T-cell (primary cell): Measurements from ENCODE around the gene TLE5. TPM values are rescaled to one million over a fixed set of nuclear protein-coding genes. Genes with fewer than 3 reads are reported as not detected.

Experiments
- ATAC-seq, 4 experiments: fragments of 200-7000 bp in 3 of 4; fragments of 150-1000 bp in 1 of 4; cut with Tn5 transposase; replicated peaks in 1 of 4; 1 replicate in 3 of 4; 2 replicates in 1 of 4; pipeline ENCODE4 v1.10.0; 2021; ENCODE audit warnings: moderate library complexity in 3 of 4, mild to moderate bottlenecking in 2 of 4, moderate number of reproducible peaks in 1 of 4
- CTCF ChIA-PET, 2 donors: fragments of 300-600 bp; sonication (Branson Sonifier 250); formaldehyde crosslinking; loops; one replicate each; lab custom pipeline; 2022; ENCODE audit warnings: antibody characterized with exemption in 2 of 2; lab: Charles Lee
- POLR2A ChIA-PET, 2 donors: fragments of 300-600 bp; sonication (Branson Sonifier 250); formaldehyde crosslinking; loops; one replicate each; lab custom pipeline; 2022; ENCODE audit warnings: antibody characterized with exemption in 2 of 2; lab: Charles Lee
- DNase-seq, 35 experiments: peaks; one replicate each; pipeline versions ENCODE4 v3.0.0 to v3.0.0-alpha.2; 2013 to 2023
- H3K27ac ChIP-seq: one replicate; pipeline ENCODE4 v1.5.1; 2013; ENCODE audit warnings: low read length
- H3K27me3 ChIP-seq, 2 experiments: replicated peaks in 1 of 2; 1 replicate in 1 of 2; 2 replicates in 1 of 2; pipeline versions ENCODE4 v1.6.1 to v1.7.0; 2013; ENCODE audit warnings: low read length in 1 of 2, mixed read lengths in 1 of 2; ENCODE audit not compliant: control insufficient read depth in 2 of 2, insufficient read depth in 2 of 2; ENCODE audit errors: extremely low read depth in 1 of 2
- H3K36me3 ChIP-seq, 2 donors: 1 replicate in 1 of 2; 2 replicates in 1 of 2; pipeline versions ENCODE4 v1.6.1 to v1.7.0; 2013; ENCODE audit warnings: low read length in 1 of 2; ENCODE audit not compliant: control insufficient read depth in 2 of 2, insufficient read depth in 1 of 2; ENCODE audit errors: extremely low read depth in 1 of 2
- H3K4me1 ChIP-seq, 2 experiments: 1 replicate in 1 of 2; 2 replicates in 1 of 2; pipeline versions ENCODE4 v1.6.1 to v1.7.0; 2013; ENCODE audit warnings: low read length in 2 of 2, mixed read lengths in 1 of 2; ENCODE audit not compliant: insufficient read depth in 2 of 2, control insufficient read depth in 1 of 2; ENCODE audit errors: extremely low read depth in 1 of 2
- H3K4me3 ChIP-seq, 2 donors: 1 replicate in 1 of 2; 2 replicates in 1 of 2; pipeline versions ENCODE4 v1.5.1 to v1.7.0; 2013; ENCODE audit warnings: mild to moderate bottlenecking in 2 of 2, low read length in 1 of 2, moderate library complexity in 1 of 2; ENCODE audit not compliant: control insufficient read depth in 1 of 2; ENCODE audit errors: extremely low read depth in 1 of 2
- H3K9me3 ChIP-seq: 2 replicates; pipeline ENCODE4 v1.7.0; 2013
- H3K27ac Mint-ChIP-seq, 2 donors: one replicate each; pipeline ENCODE4 v1.8.0; 2020 to 2021; ENCODE audit warnings: mild to moderate bottlenecking in 2 of 2, mixed read lengths in 2 of 2
- H3K27me3 Mint-ChIP-seq, 2 donors: one replicate each; pipeline ENCODE4 v1.8.0; 2021 to 2022; ENCODE audit warnings: mixed read lengths in 2 of 2
- H3K36me3 Mint-ChIP-seq: one replicate; pipeline ENCODE4 v1.8.0; 2021; ENCODE audit warnings: mixed read lengths
- H3K4me1 Mint-ChIP-seq, 3 donors: one replicate each; pipeline ENCODE4 v1.8.0; 2020 to 2022; ENCODE audit warnings: mixed read lengths in 3 of 3, mild to moderate bottlenecking in 1 of 3
- H3K4me3 Mint-ChIP-seq, 3 donors: one replicate each; pipeline ENCODE4 v1.8.0; 2020 to 2022; ENCODE audit warnings: mild to moderate bottlenecking in 3 of 3, mixed read lengths in 3 of 3, moderate library complexity in 3 of 3
- H3K9me3 Mint-ChIP-seq, 3 donors: one replicate each; pipeline ENCODE4 v1.8.0; 2020 to 2022; ENCODE audit warnings: mixed read lengths in 3 of 3
- WGBS: methylation state at CpG from one replicate; pipeline ENCODE4 v1.1.5; 2013; ENCODE audit warnings: missing lambda C conversion rate; ENCODE audit not compliant: insufficient coverage; 5-methylcytosine and 5-hydroxymethylcytosine counted together
- total RNA-seq, 35 experiments: library from RNA in 6 of 35; stranded (reverse) in 6 of 35; fragments of 120-200 nt in 1 of 35; gene quantifications; one replicate each; pipeline versions ENCODE4 v1.2.1 to v1.2.4 and lab custom pipeline; 2013 to 2026

TLE5 gene
- total RNA-seq, 5 donors from 2014 or later (not counting 1 experiment from before 2014, with no cell fraction given), result 777 to 1,202 (median 1,047) TPM

DNA sequence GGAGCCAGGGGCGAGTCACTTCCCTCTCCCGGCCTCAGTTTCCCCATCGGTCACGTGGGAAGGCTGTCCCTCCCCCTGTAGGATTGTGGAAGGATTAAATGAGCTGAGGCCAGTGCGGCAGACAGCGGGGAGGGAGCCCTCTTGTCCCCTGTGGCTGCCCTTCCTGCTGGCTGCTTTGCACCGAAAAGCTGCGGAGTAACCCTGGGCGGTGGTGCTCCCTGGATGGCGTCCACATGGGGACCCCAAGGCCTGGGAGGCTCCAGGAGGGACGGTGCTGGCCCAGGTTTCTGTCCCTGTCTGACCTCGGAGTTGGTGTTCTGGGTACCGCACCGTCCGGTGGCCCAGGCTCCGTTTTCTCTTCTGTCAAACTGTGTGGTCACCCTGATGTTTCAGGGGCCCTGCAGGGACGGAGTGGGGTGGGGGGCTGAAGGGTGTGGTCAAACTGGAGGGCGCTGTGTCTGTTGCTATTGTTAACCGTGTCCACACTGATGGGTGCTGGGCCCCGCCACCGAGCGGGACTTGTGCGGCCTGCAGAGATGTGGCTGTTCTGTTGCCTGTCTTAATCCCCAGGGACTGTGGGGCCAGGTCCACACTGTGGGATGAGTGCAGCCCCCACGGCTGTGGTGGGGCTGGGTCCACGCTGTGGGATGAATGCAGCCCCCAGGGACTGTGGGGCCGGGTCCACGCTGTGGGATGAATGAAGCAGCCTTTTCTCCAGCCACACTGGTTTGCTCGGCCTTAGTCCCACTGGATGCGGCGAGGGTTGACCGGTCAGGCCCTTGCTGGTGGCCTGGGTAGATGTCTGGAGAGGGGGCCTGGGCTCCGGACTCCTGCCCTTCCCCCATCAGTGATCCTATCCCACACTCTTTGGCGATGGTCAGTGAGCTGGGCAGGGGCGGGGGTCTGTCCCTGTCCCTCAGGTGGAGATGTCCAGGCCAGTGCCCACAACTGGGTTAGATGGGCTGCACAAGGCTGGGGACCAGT lies 38.7 kb upstream of the TLE5 start:
- no peaks in the 10 kb centered on the region for H3K36me3 Mint-ChIP-seq

DNA sequence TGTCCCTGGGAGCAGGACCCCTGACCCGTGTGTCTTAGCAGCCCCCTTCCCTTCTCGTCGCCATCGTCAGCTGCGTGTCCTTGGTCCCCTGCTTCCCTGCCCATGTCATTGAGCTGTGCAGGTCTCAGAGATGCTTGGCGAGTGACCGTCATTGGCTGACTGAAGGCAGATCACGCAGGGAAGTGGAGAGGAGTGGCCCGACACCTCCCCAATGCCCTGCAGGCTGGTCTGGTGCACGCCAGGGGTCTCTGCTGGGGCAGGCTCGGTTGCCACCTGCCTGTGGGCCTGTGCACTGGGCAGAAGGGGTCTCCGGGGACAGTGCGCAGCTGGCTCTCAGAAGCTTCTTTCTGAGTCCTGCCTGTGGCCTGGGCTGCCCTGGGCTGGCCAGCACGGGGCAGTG lies 38.0 kb upstream of the TLE5 start:
- H3K4me3 ChIP-seq, result no peak overlapping the region
- ChIA-PET POLR2A (no interaction called here), CTCF (no interaction called here)
- no peaks in the 10 kb centered on the region for H3K9me3 ChIP-seq
- peaks cover 6 to 47% of the 10 kb centered on the region in 2 experiments for H3K4me1 ChIP-seq
- H3K27me3 Mint-ChIP-seq, result peaks cover 0 to 28% of the 10 kb centered on the region in 2 donors
- no peak overlapping the region for H3K27ac Mint-ChIP-seq
- H3K4me3 Mint-ChIP-seq, result no peak overlapping the region
- H3K4me1 Mint-ChIP-seq, result peaks cover 32 to 41% (median 33%) of the 10 kb centered on the region in 3 donors
- ATAC-seq (no peak), DNase-seq (no peak)
- no peaks in the 10 kb centered on the region for H3K9me3 Mint-ChIP-seq
- H3K36me3 Mint-ChIP-seq, result no peaks in the 10 kb centered on the region
- WGBS, result 87% methylated on average over 14 of the region's 14 CpGs
- peaks cover 0 to 73% of the 10 kb centered on the region in 2 experiments for H3K27me3 ChIP-seq
- no peak overlapping the region for H3K27ac ChIP-seq
- no peaks in the 10 kb centered on the region for H3K36me3 ChIP-seq

More for the DNA sequence above, 38.7 kb upstream of the TLE5 start:
- no peak overlapping the region for H3K27ac ChIP-seq
- no peaks in the 10 kb centered on the region for H3K9me3 Mint-ChIP-seq
- CTCF ChIA-PET, result no interaction called here
- H3K4me1 Mint-ChIP-seq, result peaks cover 25 to 34% (median 26%) of the 10 kb centered on the region in 3 donors
- WGBS, result 84% methylated on average over 27 of the region's 34 CpGs
- H3K4me3 Mint-ChIP-seq, result no peak overlapping the region
- H3K27me3 Mint-ChIP-seq, result peaks cover 0 to 21% of the 10 kb centered on the region in 2 donors
- POLR2A ChIA-PET, result no interaction called here
- no peaks in the 10 kb centered on the region for H3K36me3 ChIP-seq
- H3K4me3 ChIP-seq, result no peak overlapping the region
- ATAC-seq (no peak), DNase-seq (no peak)
- peaks cover 2 to 40% of the 10 kb centered on the region in 2 experiments for H3K4me1 ChIP-seq
- no peaks in the 10 kb centered on the region for H3K9me3 ChIP-seq
- peaks cover 0 to 66% of the 10 kb centered on the region in 2 experiments for H3K27me3 ChIP-seq
- no peak overlapping the region for H3K27ac Mint-ChIP-seq

DNA sequence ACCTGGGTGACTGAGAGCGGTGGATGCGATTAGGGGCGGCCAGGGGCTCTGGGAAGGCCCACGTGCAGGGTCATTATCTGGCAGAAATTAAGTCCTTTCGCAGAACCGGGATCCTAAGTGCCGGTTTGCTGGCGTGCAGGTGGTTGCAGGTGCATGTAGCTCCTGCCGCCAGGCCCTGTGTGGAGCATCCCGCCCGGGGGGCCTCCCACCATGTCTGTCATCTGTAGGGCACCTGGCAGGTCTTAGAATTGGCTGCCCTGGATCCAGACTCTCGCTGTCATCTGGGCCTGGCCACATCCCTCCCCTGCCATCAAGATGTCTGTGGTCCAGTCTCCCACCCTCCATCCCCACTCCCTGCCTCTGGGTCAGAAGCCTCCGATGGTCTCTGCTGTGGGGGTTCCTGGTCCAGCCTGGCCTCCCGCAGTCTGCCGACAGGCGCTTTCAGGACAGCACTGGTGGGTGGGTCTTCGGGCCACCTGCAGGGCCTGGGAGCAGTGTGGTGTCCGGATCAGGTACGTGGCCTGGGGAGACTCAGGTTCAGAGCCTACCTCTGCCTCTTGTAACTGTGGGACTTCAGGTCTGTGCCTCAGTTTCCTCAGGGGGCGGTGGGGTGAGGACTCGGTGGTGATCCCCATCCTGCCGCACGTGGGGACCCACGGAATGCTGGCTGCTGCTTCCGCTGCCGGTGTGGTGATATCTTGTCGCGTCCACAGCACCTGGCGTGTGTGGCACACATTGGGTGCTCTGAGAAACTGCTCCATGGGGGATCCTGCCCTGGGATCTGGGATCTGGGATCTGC lies 37.3 kb upstream of the TLE5 start:
- H3K9me3 ChIP-seq, result no peaks in the 10 kb centered on the region
- WGBS, result 91% methylated on average over 28 of the region's 29 CpGs
- Mint-ChIP-seq H3K9me3 (no peaks in the 10 kb centered on the region), H3K36me3 (no peaks in the 10 kb centered on the region), H3K27ac (no peak overlapping the region), H3K4me1 (peaks cover 36 to 45% (median 37%) of the 10 kb centered on the region in 3 donors), H3K27me3 (peaks cover 0 to 32% of the 10 kb centered on the region in 2 donors), H3K4me3 (peak overlapping the region; percentile 62 to 79 (median 78))
- H3K36me3 ChIP-seq, result no peaks in the 10 kb centered on the region
- POLR2A ChIA-PET, result no interaction called here
- no peak for DNase-seq
- CTCF ChIA-PET, result no interaction called here
- no peak for ATAC-seq
- H3K4me1 ChIP-seq, result peaks cover 10 to 55% of the 10 kb centered on the region in 2 experiments
- H3K27me3 ChIP-seq, result peaks cover 0 to 80% of the 10 kb centered on the region in 2 experiments
- H3K27ac ChIP-seq, result no peak overlapping the region
- peak overlapping the region; percentile 17 to 52 for H3K4me3 ChIP-seq

DNA sequence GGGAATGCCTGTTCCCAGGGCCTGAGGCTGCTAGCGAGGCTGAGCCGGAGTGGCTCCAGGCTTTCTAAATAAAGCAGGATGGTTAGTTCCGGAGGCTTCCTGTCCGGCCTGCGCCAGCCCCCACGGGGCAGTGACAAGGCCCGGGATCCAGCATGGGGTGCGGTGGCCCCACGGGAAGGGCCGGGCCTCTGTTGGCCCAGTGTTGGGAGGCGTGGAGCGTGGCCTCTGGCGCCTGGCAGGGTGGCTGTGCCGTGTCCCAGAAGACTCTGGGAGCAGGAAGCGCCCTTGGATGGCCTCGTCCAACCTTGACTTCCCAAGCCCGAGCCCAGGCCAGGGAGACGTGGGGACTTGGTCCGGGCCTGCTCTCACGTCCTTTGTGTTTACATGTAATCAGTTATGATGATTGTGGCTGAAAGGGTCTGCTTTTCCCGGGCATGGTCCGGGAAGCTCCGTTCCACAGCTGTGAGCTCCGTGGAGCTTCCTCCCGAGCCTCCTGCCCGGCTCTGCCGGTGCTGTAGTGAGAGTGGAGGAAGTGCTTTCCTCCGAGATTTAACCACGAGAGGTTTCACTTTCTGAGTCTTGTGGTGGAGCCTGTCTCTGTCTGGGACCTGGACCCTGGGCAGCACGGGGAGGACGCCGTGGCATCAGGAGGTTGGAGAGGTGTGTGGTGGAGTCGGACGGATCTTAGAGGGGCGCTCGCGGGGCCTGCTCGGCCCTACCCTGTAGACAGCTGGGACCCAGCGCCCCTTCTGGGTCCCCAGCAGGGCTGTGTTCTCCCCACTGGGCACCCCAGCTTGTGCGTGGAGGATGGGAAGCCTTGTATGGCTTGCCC lies 36.4 kb upstream of the TLE5 start:
- no peaks in the 10 kb centered on the region for H3K9me3 ChIP-seq
- peak overlapping the region; percentile 17 to 52 for H3K4me3 ChIP-seq
- peak; percentile 3 to 34 (median 30) for ATAC-seq
- ChIA-PET CTCF (interaction anchor here in 1 of 2 donors (1.2 kb wide), 1 partner anchor 10 kb away, joined by 3 read pairs; no protein-coding TSS in a partner anchor), POLR2A (no interaction called here)
- peaks cover 10 to 49% of the 10 kb centered on the region in 2 experiments for H3K4me1 ChIP-seq
- H3K36me3 Mint-ChIP-seq, result no peaks in the 10 kb centered on the region
- H3K4me3 Mint-ChIP-seq, result peak overlapping the region; percentile 62 to 79 (median 78)
- WGBS, result 45% methylated on average over 39 of the region's 40 CpGs
- H3K27me3 ChIP-seq, result peaks cover 0 to 72% of the 10 kb centered on the region in 2 experiments
- DNase-seq, result peak in 5 of 35 experiments; percentile 10 to 55 (median 23)
- H3K9me3 Mint-ChIP-seq, result no peaks in the 10 kb centered on the region
- H3K27ac Mint-ChIP-seq, result peak overlapping the region; percentile 72 to 75
- no peaks in the 10 kb centered on the region for H3K36me3 ChIP-seq
- H3K27ac ChIP-seq, result no peak overlapping the region
- peaks cover 29 to 39% (median 31%) of the 10 kb centered on the region in 3 donors for H3K4me1 Mint-ChIP-seq
- peaks cover 0 to 32% of the 10 kb centered on the region in 2 donors for H3K27me3 Mint-ChIP-seq

DNA sequence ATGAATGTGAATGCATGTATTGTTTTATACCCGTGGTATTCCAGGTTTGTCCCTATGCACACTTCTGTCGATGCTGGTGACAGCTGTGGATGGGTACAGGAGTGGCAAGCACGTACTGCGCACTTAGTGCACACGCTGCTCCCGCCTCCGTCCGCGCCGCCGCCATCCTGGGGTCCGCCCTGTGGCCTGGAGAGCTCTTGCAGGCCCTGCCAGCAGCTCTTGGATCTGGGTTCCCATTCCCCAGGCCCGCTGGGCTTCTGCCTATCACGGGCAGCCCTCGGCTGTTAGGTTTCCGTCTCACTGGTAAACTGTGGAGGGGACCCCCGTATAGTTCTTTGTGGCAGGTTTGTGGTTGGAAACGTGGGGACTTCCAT lies 35.8 kb upstream of the TLE5 start:
- peak overlapping the region in 1 of 3 donors; percentile 79 for H3K4me3 Mint-ChIP-seq
- H3K27me3 Mint-ChIP-seq, result peaks cover 0 to 32% of the 10 kb centered on the region in 2 donors
- DNase-seq (no peak), ATAC-seq (no peak)
- no peaks in the 10 kb centered on the region for H3K9me3 Mint-ChIP-seq
- Histone ChIP-seq H3K9me3 (no peaks in the 10 kb centered on the region), H3K27ac (no peak overlapping the region), H3K4me1 (peaks cover 10 to 45% of the 10 kb centered on the region in 2 experiments), H3K27me3 (peaks cover 0 to 71% of the 10 kb centered on the region in 2 experiments), H3K4me3 (no peak overlapping the region), H3K36me3 (no peaks in the 10 kb centered on the region)
- H3K36me3 Mint-ChIP-seq, result no peaks in the 10 kb centered on the region
- 91% methylated on average over 18 of the region's 18 CpGs for WGBS
- ChIA-PET POLR2A (no interaction called here), CTCF (interaction anchor here in 1 of 2 donors (1.2 kb wide), 1 partner anchor 10 kb away, joined by 3 read pairs; no protein-coding TSS in a partner anchor)
- H3K4me1 Mint-ChIP-seq, result peaks cover 28 to 38% (median 29%) of the 10 kb centered on the region in 3 donors
- H3K27ac Mint-ChIP-seq, result no peak overlapping the region
